Endothelial cell (in vitro differentiated cells): Measurements from ENCODE around the gene RNF212. TPM values are rescaled to one million over a fixed set of nuclear protein-coding genes. Genes with fewer than 3 reads are reported as not detected.

Source experiments
- DNase-seq: peaks from one replicate; pipeline ENCODE4 v3.0.0; 2021; ENCODE audit warnings: low spot score
- H3K27ac Mint-ChIP-seq: one replicate; pipeline ENCODE4 v1.8.0; 2021; ENCODE audit warnings: mixed read lengths, inconsistent platforms; ENCODE audit not compliant: unreplicated experiment
- H3K27me3 Mint-ChIP-seq: one replicate; pipeline ENCODE4 v1.8.0; 2021; ENCODE audit warnings: mild to moderate bottlenecking, moderate library complexity, mixed read lengths, inconsistent platforms; ENCODE audit not compliant: unreplicated experiment
- H3K36me3 Mint-ChIP-seq: one replicate; pipeline ENCODE4 v1.8.0; 2021; ENCODE audit warnings: mild to moderate bottlenecking, low read depth, mixed read lengths, inconsistent platforms; ENCODE audit not compliant: unreplicated experiment
- H3K4me1 Mint-ChIP-seq: one replicate; pipeline ENCODE4 v1.8.0; 2021; ENCODE audit warnings: mild to moderate bottlenecking, mixed read lengths, inconsistent platforms; ENCODE audit not compliant: unreplicated experiment
- H3K4me3 Mint-ChIP-seq: one replicate; pipeline ENCODE4 v1.8.0; 2021; ENCODE audit warnings: mild to moderate bottlenecking, mixed read lengths, inconsistent platforms; ENCODE audit not compliant: unreplicated experiment
- H3K9me3 Mint-ChIP-seq: one replicate; pipeline ENCODE4 v1.8.0; 2021; ENCODE audit warnings: mixed read lengths, inconsistent platforms; ENCODE audit not compliant: unreplicated experiment
- CTCF ChIP-seq: fragments of 200-600 bp; sonication (generic); IDR thresholded peaks from one replicate; pipeline ENCODE4 v1.5.0; 2021; ENCODE audit warnings: antibody characterized with exemption; ENCODE audit not compliant: unreplicated experiment
- total RNA-seq: library from RNA; stranded (reverse); fragmentation: NEBNext Ultra II Directional; extraction: Animal tissue kit (Norgen Biotek cat#: 25700); gene quantifications from one replicate; pipeline ENCODE4 v1.2.1, GENCODE V29; 2021; ENCODE audit not compliant: unreplicated experiment

The RNF212 gene
- total RNA-seq, 1 donor from 2014 or later: 3.3 TPM

- H3K4me1 Mint-ChIP-seq: no peaks in the 10 kb centered on the region
- no peaks in the 10 kb centered on the region for H3K36me3 Mint-ChIP-seq
- DNase-seq: no peak
- H3K27me3 Mint-ChIP-seq: peaks cover 6% of the 10 kb centered on the region
- no peak for TF ChIP-seq CTCF
- no peaks in the 10 kb centered on the region for H3K9me3 Mint-ChIP-seq
- H3K4me3 Mint-ChIP-seq: no peak overlapping the region
- H3K27ac Mint-ChIP-seq: no peak overlapping the region
These were observed 73.6 kb downstream of the RNF212 start for GRCh38 chr4:1039493-1040343.

GRCh38 chr4:1038948-1039492 lies 74.3 kb downstream of the RNF212 start:
- no peak for DNase-seq
- Mint-ChIP-seq H3K4me1 (no peaks in the 10 kb centered on the region), H3K9me3 (no peaks in the 10 kb centered on the region), H3K36me3 (no peaks in the 10 kb centered on the region), H3K27ac (no peak overlapping the region), H3K27me3 (peaks cover 6% of the 10 kb centered on the region), H3K4me3 (no peak overlapping the region)
- no peak for TF ChIP-seq CTCF

DNA sequence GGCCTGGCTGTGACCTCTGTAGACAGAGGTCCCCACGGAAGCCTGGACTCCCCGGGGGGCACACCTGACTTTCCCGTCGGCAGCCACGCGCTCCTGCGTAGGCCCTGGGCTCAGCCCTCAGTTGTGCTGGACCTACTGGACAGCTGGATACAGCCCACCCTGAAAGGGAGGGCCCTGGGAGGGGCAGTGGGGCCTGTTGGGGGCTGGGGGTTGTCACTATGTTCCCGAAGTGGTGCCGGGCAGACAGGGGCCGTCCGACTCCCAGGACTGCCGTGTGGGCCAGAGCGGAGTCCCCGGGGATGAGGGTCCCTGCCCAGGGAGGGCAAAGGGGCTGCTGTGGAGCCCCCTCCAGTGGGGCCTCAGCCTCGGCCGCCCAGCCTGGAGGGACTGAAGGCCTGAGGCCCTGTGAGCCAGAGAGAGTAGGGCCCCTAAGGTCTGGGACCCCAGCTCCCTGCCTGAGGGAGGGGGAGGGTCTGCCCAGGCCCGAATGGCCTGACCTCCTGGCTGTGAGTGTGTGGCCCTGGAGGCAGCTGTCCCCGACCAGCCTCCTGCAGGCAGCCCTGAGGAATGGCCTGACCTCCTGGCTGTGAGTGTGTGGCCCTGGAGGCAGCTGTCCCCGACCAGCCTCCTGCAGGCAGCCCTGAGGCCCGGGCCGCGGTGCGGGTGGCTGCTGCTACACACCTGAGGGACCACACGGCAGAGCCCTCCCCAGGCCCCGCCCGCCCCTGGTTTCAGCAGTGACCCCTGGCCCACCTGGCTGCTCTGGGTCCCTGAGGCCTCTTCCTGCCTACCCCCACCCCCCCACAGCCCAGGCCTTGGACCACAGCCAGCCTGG lies 76.2 kb downstream of the RNF212 start:
- no peak overlapping the region for H3K4me3 Mint-ChIP-seq
- no peaks in the 10 kb centered on the region for H3K36me3 Mint-ChIP-seq
- peaks cover 3% of the 10 kb centered on the region for H3K27me3 Mint-ChIP-seq
- H3K27ac Mint-ChIP-seq: no peak overlapping the region
- no peak for DNase-seq
- no peaks in the 10 kb centered on the region for H3K9me3 Mint-ChIP-seq
- no peaks in the 10 kb centered on the region for H3K4me1 Mint-ChIP-seq
- TF ChIP-seq CTCF: no peak

DNA sequence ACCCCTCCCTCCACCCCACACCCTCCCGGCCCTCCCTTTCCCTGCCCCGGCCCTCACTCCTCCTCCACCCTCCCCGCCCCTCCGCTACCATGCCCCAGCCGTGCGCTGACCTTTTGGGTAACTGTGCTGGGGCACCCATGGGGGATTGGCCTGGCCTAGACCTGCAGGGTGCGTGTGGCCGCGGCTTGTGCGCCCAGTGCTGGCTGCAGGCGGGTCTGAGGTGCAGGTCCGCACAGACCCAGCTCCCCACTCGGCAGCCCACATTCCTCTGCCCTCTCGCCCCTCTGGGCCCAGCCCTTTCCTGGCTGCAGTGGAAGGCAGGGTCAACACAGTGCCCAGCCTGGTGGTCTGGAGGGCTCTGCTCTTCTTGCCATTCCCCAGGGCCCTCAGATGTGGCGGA lies 77.3 kb downstream of the RNF212 start:
- Mint-ChIP-seq H3K27ac (no peak overlapping the region), H3K4me3 (no peak overlapping the region), H3K4me1 (no peaks in the 10 kb centered on the region), H3K36me3 (no peaks in the 10 kb centered on the region), H3K27me3 (no peaks in the 10 kb centered on the region), H3K9me3 (no peaks in the 10 kb centered on the region)
- no peak for TF ChIP-seq CTCF
- no peak for DNase-seq
